GM12864 (cell line): ENCODE results near the gene APOO.

ENCODE experiments used
- DNase-seq: peaks from one replicate; pipeline ENCODE4 v3.0.0-alpha.2; 2011; ENCODE audit warnings: low read depth
- H3K4me3 ChIP-seq: 2 replicates; pipeline ENCODE4 v1.5.1; 2011; ENCODE audit warnings: mild to moderate bottlenecking, low read depth, low read length, control low read depth
- TF ChIP-seq, protein P1 (sequence below): IDR thresholded peaks from 2 replicates; pipeline ENCODE4 v1.5.1; 2011; ENCODE audit warnings: low read depth, mild to moderate bottlenecking, moderate library complexity, low read length, control low read depth, inconsistent platforms; ENCODE audit errors: missing control alignments

Gene APOO

DNA sequence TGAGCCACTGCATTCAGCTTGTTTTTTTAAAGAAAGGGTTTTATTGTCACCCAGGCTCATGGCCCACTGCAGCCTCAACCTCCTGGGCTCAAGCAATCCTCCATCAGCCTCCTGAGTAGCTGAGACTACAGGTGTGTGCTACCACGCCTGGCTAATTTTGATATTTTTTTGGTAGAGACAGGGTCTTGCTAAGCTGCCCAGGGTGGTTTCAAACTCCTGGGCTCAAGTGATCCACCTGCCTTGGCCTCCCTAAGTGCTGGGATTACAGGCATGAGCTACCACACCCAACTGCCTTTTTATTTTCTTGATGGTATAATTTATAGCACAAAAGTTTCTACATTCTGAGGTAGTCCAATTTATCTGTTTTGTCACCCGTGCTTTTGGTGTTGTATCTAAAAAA lies 85.9 kb downstream of the APOO start:
- no peak overlapping the region for H3K4me3 ChIP-seq
- TF ChIP-seq, protein P1, sequence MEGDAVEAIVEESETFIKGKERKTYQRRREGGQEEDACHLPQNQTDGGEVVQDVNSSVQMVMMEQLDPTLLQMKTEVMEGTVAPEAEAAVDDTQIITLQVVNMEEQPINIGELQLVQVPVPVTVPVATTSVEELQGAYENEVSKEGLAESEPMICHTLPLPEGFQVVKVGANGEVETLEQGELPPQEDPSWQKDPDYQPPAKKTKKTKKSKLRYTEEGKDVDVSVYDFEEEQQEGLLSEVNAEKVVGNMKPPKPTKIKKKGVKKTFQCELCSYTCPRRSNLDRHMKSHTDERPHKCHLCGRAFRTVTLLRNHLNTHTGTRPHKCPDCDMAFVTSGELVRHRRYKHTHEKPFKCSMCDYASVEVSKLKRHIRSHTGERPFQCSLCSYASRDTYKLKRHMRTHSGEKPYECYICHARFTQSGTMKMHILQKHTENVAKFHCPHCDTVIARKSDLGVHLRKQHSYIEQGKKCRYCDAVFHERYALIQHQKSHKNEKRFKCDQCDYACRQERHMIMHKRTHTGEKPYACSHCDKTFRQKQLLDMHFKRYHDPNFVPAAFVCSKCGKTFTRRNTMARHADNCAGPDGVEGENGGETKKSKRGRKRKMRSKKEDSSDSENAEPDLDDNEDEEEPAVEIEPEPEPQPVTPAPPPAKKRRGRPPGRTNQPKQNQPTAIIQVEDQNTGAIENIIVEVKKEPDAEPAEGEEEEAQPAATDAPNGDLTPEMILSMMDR, result no peak
- no peak for DNase-seq

DNA sequence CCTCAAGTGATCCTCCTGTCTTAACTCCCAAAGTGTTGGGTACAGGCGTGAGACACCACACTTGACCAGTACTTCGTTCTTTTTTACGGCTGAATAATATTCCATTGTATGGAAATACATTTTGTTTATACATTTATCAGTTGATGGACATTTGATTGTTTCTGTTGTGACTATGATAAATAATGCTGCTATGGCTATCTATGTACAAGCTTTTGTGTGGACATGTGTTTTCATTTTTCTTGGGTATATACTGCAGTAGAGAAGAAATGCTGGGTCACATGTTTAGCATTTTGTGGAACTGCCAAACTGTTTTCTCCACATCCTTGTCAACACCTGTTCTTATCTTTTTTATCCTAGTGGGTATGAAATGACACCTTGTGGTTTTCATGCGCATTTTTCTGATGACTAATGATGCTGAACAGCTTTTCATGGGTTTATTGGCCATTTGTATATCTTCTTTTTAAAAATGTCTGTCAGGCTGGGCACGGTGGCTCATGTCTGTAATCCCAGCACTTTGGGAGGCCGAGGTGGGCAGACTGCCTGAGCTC lies 87.4 kb downstream of the APOO start:
- TF ChIP-seq, protein P1, result no peak
- H3K4me3 ChIP-seq, result no peak overlapping the region
- DNase-seq, result no peak

DNA sequence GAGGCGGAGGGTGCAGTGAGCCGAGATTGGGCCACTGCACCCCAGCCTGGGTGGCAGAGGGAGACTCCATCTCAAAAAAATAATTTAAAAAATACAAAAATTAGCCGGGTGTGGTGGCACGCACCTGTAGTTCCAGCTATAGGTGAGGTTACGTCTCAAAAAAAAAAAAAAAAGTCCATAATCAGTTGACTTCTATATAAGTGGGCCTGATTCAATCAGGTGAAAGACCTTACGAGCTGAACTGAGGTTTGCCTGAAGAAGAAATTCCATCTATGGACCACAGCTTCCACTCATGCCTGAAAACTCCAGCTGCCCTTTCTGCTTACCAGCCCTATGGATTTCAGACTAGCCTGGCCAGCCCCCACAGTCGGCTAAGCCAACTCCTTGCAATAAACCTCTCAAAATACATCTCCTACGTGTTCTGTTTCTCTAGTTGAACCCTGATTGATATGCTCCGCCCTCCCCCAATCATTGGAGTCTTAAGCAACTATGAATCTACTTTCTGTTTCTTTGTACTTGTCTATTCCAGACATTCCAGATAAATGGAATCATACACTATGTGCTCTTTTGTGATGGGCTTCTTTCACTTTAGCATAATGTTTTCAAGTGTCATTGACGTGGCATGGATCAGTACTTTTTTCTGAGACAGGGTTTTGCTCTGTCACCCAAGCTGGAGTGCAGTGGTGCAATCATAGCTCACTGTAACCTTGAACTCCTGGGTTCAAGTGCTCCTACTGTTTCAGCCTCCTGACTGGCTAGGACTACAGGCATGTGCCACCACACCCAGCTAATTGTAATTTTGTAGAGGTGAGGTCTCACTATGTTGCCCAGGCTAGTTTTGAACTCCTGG lies 88.1 kb downstream of the APOO start:
- TF ChIP-seq, protein P1, result no peak

DNA sequence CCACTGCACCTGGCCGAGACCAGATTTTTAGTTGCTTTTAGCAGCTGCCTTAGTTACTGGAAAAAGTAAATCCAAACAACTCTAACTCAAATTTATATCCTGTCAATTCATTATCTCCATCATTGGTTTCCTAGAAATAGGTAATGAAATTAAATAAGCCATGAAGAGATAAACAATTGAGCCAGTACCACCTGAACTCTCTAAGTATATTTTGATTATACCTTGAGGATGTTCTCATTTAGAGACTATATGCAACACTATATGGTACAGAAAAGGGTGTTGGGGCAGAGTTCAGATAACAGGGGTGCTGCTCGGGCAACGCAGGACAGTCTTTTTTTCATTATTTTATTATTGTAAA lies 89.8 kb downstream of the APOO start:
- DNase-seq, result no peak
- TF ChIP-seq, protein P1, result no peak
- H3K4me3 ChIP-seq, result no peak overlapping the region

More for the DNA sequence above, 88.1 kb downstream of the APOO start:
- no peak for DNase-seq
- no peak overlapping the region for H3K4me3 ChIP-seq

DNA sequence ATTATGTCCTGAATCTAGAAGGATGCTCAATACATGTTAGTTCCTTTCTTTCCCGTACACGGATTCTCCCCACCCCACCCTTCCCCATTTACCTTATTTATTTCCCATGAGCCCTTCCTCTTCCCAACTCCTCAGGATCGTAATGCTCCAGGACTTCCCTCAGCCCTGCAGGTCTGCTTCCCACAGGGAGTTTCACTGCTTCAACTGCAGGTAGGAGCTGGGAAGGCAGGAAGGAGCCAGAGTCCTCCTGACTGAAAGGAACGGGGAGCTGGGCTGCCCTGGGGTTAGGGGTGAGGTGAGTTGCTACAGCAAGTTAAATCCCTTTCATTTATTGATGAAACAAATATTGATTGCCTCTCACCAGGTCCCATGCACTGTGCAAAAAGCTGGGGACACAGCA lies 91.6 kb downstream of the APOO start:
- DNase-seq, result no peak
- TF ChIP-seq, protein P1, result no peak
- H3K4me3 ChIP-seq, result no peak overlapping the region

DNA sequence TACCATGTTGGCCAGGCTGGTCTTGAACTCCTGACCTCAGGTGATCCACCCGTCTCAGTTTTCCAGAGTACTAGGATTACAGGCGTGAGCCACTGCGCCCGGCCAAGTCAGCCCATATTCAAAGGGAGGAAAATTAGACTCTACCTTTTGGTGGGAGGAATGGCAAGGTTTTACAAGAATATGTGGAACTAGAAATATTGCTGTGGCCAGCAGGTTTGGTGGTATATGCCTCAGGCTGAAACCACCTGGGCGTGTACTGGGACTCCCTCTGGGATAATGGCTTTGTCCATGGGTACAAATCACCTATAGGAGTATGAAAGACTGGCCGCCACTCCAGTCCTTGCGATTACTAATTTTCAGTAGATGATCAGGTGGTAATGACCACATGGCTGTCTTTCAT lies 92.4 kb downstream of the APOO start:
- H3K4me3 ChIP-seq, result no peak overlapping the region
- TF ChIP-seq, protein P1, result no peak

DNA sequence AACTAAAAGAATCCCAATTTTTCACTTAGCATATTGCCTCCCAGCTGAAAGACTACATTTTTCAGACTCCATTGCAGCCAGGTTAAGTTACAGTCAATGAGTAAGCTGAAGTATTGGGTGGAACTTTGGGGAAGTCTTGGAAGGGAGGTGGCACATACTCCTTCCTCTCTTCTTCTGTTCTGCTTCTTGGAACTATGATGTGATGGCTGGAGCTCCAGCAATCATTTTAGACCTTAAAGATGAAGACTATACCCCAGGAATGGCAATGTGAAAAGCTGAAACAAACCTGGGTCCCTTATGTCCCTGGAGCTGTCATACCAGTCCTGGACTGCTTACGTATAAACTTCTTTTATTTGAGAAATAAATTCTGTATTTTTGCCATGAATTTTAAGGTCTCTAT lies 93.9 kb downstream of the APOO start:
- DNase-seq, result no peak
- TF ChIP-seq, protein P1, result no peak
- H3K4me3 ChIP-seq, result no peak overlapping the region

More for the DNA sequence above, 92.4 kb downstream of the APOO start:
- DNase-seq, result no peak
